Breast epithelium (tissue), 4 donors: Measurements from ENCODE around the gene ESRRA. TPM values are rescaled to one million over a fixed set of nuclear protein-coding genes. Genes with fewer than 3 reads are reported as not detected.
"Not testable (repeated sequence)": the region's sequence is repeated elsewhere in the genome, so short reads cannot be mapped to it uniquely, and the experiment has no call there.

Source experiments
- DNase-seq, 2 donors: peaks; one replicate each; pipeline ENCODE4 v3.0.0-alpha.2; 2019; ENCODE audit warnings: low spot score in 2 of 2
- H3K27ac ChIP-seq, 2 donors: fragments of 200-600 bp; sonication (generic) in 1 of 2; one replicate each; pipeline ENCODE4 v1.5.1; 2016 to 2019; ENCODE audit warnings: mild to moderate bottlenecking in 1 of 2
- H3K27me3 ChIP-seq, 2 donors: fragments of 200-600 bp; sonication (generic) in 1 of 2; one replicate each; pipeline versions ENCODE4 v1.5.1 to v1.6.0; 2017 to 2019; ENCODE audit warnings: control low read depth in 1 of 2, mild to moderate bottlenecking in 1 of 2
- H3K36me3 ChIP-seq: fragments of 200-600 bp; one replicate; pipeline ENCODE4 v1.5.1; 2019
- H3K4me1 ChIP-seq, 2 donors: fragments of 200-600 bp; sonication (generic); one replicate each; pipeline ENCODE4 v1.5.1; 2016 to 2019; ENCODE audit warnings: control low read depth in 1 of 2
- H3K4me3 ChIP-seq, 3 donors: fragments of 200-600 bp; sonication (generic); 1 replicate in 2 of 3; 2 replicates in 1 of 3; pipeline ENCODE4 v1.5.1; 2016 to 2019; ENCODE audit warnings: mild to moderate bottlenecking in 3 of 3, moderate library complexity in 2 of 3
- H3K9me3 ChIP-seq, 2 donors: fragments of 200-600 bp; sonication (generic) in 1 of 2; one replicate each; pipeline ENCODE4 v1.5.1; 2016 to 2019; ENCODE audit warnings: control low read depth in 1 of 2
- POLR2A ChIP-seq: fragments of 450-650 bp; IDR thresholded peaks from one replicate; pipeline ENCODE4 v1.6.1; 2016; ENCODE audit warnings: antibody characterized with exemption, mild to moderate bottlenecking, moderate library complexity
- POLR2AphosphoS5 ChIP-seq, 3 donors: sonication (generic); formaldehyde crosslinking; IDR thresholded peaks; one replicate each; pipeline ENCODE4 v1.6.1; 2017; ENCODE audit warnings: antibody characterized with exemption in 3 of 3
- intact Hi-C: fragments of 100-400 bp; cut with DNase I; formaldehyde crosslinking; loops from one replicate; pipeline ENCODE4 v1.15.1; 2023; ENCODE audit warnings: low total_unique reads
- total RNA-seq, 3 donors: library from RNA; depleted of rRNA; stranded (reverse); fragments of >200 nt; gene quantifications; one replicate each; pipeline ENCODE4 v1.1.0, GENCODE V29; 2016
- TF ChIP-seq, protein P1 (sequence below), 3 donors: fragments of 450-650 bp; IDR thresholded peaks; one replicate each; pipeline ENCODE4 v1.5.1; 2016 to 2017; ENCODE audit warnings: antibody characterized with exemption in 3 of 3, mild to moderate bottlenecking in 3 of 3, moderate library complexity in 3 of 3

The ESRRA gene
- total RNA-seq, 3 donors from 2014 or later: 38.2 to 43.9 (median 39.5) TPM

DNA sequence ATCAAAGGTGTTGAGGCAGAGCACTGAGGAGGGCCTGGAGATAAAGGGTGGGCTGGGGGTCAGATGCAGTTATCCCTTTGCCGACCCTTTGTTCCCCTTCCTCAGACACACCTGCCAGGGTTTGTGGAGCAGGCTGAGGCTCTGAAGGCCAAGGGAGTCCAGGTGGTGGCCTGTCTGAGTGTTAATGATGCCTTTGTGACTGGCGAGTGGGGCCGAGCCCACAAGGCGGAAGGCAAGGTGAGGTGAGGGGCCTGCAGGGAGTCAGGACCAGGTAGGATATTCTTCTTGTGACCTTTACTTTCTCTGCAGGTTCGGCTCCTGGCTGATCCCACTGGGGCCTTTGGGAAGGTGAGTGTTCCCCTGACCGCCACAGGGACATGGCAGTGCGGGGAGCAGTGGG is 15.2 kb downstream of the ESRRA start:
- Histone ChIP-seq H3K9me3 (no peaks in the 10 kb centered on the region), H3K27ac (peak overlapping the region; percentile 81 to 98), H3K4me1 (peaks cover 0 to 14% of the 10 kb centered on the region in 2 donors), H3K36me3 (no peaks in the 10 kb centered on the region), H3K27me3 (no peaks in the 10 kb centered on the region), H3K4me3 (no peak overlapping the region)
- TF ChIP-seq POLR2AphosphoS5 (IDR thresholded peaks at IDR 0.05) (no peak), POLR2A (no peak)
- TF ChIP-seq, protein P1, sequence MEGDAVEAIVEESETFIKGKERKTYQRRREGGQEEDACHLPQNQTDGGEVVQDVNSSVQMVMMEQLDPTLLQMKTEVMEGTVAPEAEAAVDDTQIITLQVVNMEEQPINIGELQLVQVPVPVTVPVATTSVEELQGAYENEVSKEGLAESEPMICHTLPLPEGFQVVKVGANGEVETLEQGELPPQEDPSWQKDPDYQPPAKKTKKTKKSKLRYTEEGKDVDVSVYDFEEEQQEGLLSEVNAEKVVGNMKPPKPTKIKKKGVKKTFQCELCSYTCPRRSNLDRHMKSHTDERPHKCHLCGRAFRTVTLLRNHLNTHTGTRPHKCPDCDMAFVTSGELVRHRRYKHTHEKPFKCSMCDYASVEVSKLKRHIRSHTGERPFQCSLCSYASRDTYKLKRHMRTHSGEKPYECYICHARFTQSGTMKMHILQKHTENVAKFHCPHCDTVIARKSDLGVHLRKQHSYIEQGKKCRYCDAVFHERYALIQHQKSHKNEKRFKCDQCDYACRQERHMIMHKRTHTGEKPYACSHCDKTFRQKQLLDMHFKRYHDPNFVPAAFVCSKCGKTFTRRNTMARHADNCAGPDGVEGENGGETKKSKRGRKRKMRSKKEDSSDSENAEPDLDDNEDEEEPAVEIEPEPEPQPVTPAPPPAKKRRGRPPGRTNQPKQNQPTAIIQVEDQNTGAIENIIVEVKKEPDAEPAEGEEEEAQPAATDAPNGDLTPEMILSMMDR (IDR thresholded peaks at IDR 0.05): no peak
- no peak for DNase-seq
- intact Hi-C loops: no loop called here

DNA sequence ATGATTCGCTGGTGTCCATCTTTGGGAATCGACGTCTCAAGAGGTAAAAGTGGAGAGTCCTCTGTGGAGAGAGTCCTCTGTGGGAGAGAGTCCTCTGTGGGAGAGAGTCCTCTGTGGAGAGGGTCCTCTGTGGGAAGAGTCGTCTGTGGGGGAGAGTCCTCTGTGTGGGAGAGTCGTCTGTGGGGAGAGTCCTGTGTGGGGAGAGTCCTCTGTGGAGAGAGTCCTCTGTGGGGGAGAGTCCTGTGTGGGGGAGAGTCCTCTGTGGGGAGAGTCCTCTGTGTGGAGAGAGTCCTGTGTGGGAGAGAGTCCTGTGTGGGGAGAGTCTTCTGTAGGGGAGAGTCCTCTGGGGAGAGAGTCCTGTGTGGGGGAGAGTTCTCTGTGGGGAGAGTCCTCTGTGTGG is 15.7 kb downstream of the ESRRA start:
- Histone ChIP-seq H3K36me3 (no peaks in the 10 kb centered on the region), H3K9me3 (no peaks in the 10 kb centered on the region), H3K27me3 (no peaks in the 10 kb centered on the region), H3K4me1 (peaks cover 0 to 14% of the 10 kb centered on the region in 2 donors), H3K27ac (peak overlapping the region; percentile 81 to 98), H3K4me3 (no peak overlapping the region)
- no peak for DNase-seq
- TF ChIP-seq, protein P1 (IDR thresholded peaks at IDR 0.05): no peak
- TF ChIP-seq POLR2A (no peak), POLR2AphosphoS5 (IDR thresholded peaks at IDR 0.05) (no peak)
- intact Hi-C loops: no loop called here

DNA sequence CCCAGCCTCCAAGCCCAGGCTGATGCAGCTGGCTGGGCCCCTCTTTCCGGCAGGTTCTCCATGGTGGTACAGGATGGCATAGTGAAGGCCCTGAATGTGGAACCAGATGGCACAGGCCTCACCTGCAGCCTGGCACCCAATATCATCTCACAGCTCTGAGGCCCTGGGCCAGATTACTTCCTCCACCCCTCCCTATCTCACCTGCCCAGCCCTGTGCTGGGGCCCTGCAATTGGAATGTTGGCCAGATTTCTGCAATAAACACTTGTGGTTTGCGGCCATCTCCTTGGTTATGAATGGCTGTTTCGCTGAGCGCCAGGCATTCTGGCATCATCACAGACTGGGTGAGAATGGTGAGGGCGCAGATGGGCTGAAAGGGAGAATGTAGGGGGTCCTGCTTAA is 16.2 kb downstream of the ESRRA start:
- intact Hi-C loops: no loop called here
- H3K4me3 ChIP-seq: no peak overlapping the region
- H3K27me3 ChIP-seq: no peaks in the 10 kb centered on the region
- no peaks in the 10 kb centered on the region for H3K36me3 ChIP-seq
- DNase-seq: peak in 1 of 2 donors; percentile 92
- peaks cover 0 to 13% of the 10 kb centered on the region in 2 donors for H3K4me1 ChIP-seq
- H3K9me3 ChIP-seq: no peaks in the 10 kb centered on the region
- TF ChIP-seq POLR2AphosphoS5 (IDR thresholded peaks at IDR 0.05): peak in 2 of 3 donors; percentile 41 to 67
- TF ChIP-seq, protein P1 (IDR thresholded peaks at IDR 0.05): no peak
- peak overlapping the region; percentile 81 to 98 for H3K27ac ChIP-seq

DNA sequence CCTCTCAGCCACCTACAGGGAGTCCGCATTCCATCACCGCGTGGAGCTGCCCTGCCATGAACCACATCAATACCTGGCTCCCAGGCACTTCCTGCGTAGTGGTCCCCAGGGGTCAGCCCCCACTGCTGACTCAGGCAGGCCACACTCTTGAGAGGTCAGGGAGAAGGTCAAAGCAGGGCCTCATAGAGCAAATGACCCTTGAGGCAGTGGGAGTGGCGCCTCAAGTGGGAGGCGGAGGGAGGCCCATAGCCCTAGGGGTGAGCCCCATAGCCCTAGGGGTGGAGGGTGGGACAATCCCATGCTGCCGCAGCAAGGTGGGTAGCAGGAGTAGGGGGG is 17.6 kb downstream of the ESRRA start:
- Histone ChIP-seq H3K36me3 (no peaks in the 10 kb centered on the region), H3K27ac (peak overlapping the region; percentile 73 to 98), H3K4me1 (peaks cover 0 to 9% of the 10 kb centered on the region in 2 donors), H3K4me3 (no peak overlapping the region), H3K27me3 (no peaks in the 10 kb centered on the region), H3K9me3 (no peaks in the 10 kb centered on the region)
- intact Hi-C loops: no loop called here
- TF ChIP-seq POLR2A (no peak), POLR2AphosphoS5 (IDR thresholded peaks at IDR 0.05) (no peak)
- TF ChIP-seq, protein P1 (IDR thresholded peaks at IDR 0.05): no peak
- DNase-seq: no peak

DNA sequence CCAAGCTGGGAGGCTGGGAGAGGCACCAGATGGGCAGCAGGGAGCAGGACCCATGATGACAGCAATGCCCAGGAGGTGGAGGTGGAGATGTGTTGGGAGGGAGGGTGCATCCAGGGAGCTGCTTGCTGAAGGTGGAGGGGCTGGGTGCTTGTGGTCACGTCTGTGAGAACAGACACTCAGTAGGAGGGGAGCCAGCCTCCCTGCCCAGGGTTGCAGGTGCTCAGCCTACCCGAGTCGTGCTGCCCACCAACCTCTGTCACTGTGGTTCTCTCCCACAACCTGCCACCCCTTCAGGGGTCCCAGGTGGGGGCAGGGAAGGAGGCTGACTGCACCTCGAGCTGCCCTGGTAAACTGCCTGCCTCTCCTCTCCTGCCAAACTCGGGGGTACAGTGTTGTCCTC is 18.0 kb downstream of the ESRRA start:
- no peak for TF ChIP-seq POLR2AphosphoS5 (IDR thresholded peaks at IDR 0.05)
- TF ChIP-seq POLR2A: no peak
- TF ChIP-seq, protein P1 (IDR thresholded peaks at IDR 0.05): no peak
- H3K4me3 ChIP-seq: no peak overlapping the region
- intact Hi-C loops: no loop called here
- no peaks in the 10 kb centered on the region for H3K9me3 ChIP-seq
- peak overlapping the region; percentile 73 to 98 for H3K27ac ChIP-seq
- no peak for DNase-seq
- H3K4me1 ChIP-seq: peaks cover 0 to 9% of the 10 kb centered on the region in 2 donors
- H3K36me3 ChIP-seq: no peaks in the 10 kb centered on the region
- H3K27me3 ChIP-seq: no peaks in the 10 kb centered on the region

DNA sequence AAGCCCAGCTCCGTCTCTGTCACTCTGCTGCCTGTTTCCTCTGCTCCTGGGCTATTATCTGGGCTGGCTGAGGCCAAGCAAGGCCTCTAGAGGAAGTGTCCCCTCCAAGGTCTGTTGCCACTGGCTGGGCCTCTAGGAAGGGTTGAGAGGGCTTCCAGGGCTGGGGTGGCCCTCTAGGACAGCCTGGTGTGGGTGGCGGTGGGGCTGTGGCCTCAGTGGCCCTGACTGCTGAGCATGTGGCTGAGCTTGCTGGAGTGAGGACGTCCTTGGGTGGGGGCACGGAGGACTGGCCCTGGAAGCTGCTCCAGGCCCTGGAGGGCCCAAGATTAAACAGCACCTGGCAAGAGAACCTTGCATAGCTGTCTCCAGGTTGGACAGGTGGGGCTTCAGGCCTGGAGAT is 18.7 kb downstream of the ESRRA start:
- H3K9me3 ChIP-seq, H3K4me1 ChIP-seq, intact Hi-C loops, H3K36me3 ChIP-seq, H3K27me3 ChIP-seq, DNase-seq, H3K4me3 ChIP-seq: not testable (repeated sequence)
- peak overlapping the region; percentile 73 to 98 for H3K27ac ChIP-seq
